KOPT-K1 (cell line): Measurements from ENCODE around the gene MYLK3.

ENCODE experiments used
- H3K27ac ChIP-seq: fragments of 200-600 bp; sonication (generic); 2 replicates; pipeline ENCODE4 v1.5.1; 2016; ENCODE audit warnings: antibody characterized with exemption, mild to moderate bottlenecking, low read depth, low read length; ENCODE audit not compliant: poor library complexity, severe bottlenecking
- H3K36me3 ChIP-seq: fragments of 200-600 bp; sonication (generic); 2 replicates; pipeline ENCODE4 v1.5.1; 2017; ENCODE audit warnings: antibody characterized with exemption, mild to moderate bottlenecking, low read length, moderate library complexity; ENCODE audit not compliant: insufficient read depth
- H3K9me3 ChIP-seq: fragments of 200-600 bp; sonication (generic); 2 replicates; pipeline ENCODE4 v1.5.1; 2017; ENCODE audit warnings: antibody characterized with exemption, low read length, mild to moderate bottlenecking; ENCODE audit not compliant: insufficient read depth, poor library complexity, severe bottlenecking

Gene MYLK3

DNA sequence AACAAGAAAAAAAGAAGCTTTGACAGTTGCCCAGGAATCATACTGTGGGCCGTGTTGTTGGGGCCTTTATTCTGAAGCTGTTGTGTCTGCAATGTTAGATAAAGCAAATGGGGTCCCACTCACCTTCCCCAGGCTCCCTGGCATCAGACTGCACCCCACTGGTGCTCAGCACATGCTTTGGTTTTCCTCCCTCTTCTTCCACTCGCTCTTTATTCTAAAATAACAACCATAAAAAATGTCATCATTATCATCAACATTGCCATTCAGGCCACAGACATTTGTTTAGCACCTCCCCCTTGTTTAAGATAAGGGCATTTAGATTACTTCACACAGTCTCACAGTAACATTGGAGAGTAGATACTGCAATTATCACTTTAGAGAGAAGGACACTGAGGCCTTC lies 8.2 kb downstream of the MYLK3 start:
- Histone ChIP-seq H3K9me3 (no peaks in the 10 kb centered on the region), H3K27ac (no peak overlapping the region), H3K36me3 (no peaks in the 10 kb centered on the region)

DNA sequence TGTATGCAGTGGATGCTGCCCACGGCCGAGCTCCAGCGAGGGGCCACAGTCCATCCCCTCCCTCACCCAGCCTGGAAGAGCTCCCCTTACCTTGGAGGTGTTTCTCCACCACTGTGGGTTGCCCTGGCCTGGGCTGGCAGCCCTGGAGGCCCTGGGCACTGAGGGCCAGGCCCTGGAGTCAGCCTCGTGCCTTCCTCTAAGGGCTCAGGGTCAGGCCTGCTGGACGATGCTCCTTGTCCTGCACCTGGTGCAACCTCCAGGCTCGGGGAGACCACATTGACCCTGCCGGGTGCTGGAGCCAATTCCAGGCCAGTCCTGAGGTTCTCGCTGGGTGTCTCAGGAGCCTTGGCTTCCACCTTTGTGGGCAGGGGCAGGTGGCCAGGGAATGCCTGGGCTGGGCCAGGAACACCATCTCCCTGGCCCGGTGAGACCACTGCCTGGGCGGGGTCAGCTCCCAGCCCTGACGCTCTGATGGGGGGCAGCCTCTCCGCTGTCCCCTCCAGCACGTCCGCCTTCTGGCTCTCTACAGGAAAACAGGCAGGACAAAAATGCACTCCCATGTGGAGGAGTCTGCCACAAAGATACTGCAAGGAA lies 10.4 kb downstream of the MYLK3 start:
- Histone ChIP-seq H3K36me3 (no peaks in the 10 kb centered on the region), H3K27ac (no peak overlapping the region), H3K9me3 (no peaks in the 10 kb centered on the region)

DNA sequence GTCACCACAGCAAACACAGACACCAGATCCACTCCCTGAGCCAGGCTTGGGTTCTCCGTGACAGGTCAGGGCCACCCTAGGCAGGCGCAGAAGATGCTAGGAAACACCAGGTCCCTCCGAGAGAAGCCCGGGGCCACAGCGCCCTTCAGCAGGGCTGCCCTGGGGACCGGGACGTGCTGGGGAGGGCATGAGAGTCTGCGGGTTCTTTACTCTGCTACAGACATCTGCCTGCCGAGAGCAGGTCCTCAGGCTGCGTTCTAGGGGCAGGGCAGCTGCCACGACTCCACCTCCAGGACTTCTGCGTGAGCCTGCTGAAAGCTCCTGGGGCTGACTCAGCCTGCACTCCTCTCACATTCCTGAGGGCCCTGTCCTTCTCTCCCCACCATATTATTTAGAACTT lies 11.4 kb downstream of the MYLK3 start:
- no peaks in the 10 kb centered on the region for H3K36me3 ChIP-seq
- H3K9me3 ChIP-seq, result no peaks in the 10 kb centered on the region
- H3K27ac ChIP-seq, result no peak overlapping the region

- H3K27ac ChIP-seq, result no peak overlapping the region
- H3K36me3 ChIP-seq, result no peaks in the 10 kb centered on the region
- no peaks in the 10 kb centered on the region for H3K9me3 ChIP-seq
Measured at GRCh38 chr16:46733319-46733830, 14.8 kb downstream of the MYLK3 start.

GRCh38 chr16:46732561-46732960 lies 15.6 kb downstream of the MYLK3 start:
- no peaks in the 10 kb centered on the region for H3K36me3 ChIP-seq
- no peaks in the 10 kb centered on the region for H3K9me3 ChIP-seq
- H3K27ac ChIP-seq, result no peak overlapping the region

DNA sequence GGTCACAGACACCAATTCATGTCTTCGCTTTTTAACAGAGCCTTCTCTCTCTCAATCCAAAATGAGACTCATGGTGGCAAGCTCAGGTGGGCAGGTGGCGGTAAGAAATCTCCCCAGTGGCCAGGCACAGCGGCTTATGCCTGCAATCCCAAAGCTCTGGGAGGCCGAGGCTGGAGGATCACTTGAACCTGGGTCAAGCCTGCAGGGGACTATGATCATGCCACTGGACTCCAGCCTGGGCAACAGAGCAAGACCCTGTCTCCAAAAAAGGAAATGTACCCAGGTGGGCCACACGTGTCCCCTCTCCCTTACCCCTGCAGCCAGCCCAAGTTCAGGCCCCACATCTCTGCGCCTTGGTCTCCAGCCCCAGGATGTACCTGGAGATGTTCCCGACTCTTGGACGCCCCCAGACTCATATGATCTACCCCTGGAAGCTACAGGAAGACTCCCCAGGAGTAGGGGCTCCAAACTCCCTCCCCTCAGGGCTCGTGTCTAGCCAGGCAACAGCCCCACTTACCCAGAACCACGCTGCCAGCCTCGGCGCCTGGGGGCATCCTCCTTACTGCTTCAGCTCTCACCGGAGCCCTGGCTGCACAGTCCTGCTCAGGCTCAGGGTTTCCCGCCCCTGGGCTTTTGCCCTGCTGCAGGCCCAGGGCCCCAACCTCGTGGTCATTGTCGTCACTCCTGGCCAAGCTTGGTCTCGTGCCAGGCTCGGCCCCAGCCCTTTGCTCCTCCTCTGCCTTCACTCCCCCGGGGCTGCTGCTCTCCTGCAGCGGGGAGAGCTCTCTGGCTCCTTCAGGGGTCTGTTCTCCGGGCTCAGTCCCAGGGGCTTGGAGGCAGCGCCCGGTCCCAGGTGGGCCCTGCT lies 16.2 kb downstream of the MYLK3 start:
- Histone ChIP-seq H3K27ac (no peak overlapping the region), H3K9me3 (no peaks in the 10 kb centered on the region), H3K36me3 (no peaks in the 10 kb centered on the region)

DNA sequence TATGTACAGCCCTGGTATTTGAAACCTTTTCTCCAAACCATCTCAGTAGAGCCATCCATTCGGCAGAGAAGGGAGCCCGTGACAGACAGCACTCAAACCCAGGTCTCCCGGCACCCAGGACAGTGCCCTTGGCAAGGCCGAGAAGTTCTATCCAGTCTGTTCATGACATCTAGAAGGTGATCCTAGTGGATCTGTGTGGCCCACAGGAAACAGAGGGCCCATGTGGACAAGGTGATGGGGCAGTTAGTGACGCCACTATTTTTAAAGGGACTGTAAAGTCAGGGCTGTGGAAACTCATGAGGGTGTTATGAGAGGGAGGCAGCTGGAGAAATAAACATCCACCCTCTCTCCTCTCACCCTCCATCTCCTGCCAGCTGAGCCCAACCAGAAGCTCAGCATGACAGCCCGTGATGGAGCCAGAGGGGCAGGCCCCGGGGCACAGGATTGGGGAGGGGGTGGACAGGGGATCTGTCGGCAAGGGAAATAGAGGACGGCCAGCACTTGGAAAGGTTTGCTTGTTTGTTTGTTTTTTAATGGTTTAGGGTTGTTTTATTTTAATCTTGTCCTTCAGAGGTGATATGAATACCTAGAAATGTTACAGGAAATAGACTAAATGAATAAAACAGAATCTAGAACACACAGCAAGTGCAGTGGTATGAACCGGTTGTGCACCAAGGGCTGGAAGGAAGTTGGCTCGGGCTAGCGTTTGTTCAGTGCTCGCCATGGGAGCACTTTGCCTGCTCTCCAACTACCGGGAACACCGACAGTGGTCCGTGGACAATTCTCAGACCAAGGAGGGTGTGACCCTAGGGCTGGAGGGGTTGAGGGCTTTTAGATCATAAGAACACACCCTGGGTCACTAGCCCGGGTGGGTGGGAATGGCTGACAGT lies 17.1 kb downstream of the MYLK3 start:
- Histone ChIP-seq H3K9me3 (peaks cover under 1% of the 10 kb centered on the region), H3K36me3 (no peaks in the 10 kb centered on the region), H3K27ac (no peak overlapping the region)

DNA sequence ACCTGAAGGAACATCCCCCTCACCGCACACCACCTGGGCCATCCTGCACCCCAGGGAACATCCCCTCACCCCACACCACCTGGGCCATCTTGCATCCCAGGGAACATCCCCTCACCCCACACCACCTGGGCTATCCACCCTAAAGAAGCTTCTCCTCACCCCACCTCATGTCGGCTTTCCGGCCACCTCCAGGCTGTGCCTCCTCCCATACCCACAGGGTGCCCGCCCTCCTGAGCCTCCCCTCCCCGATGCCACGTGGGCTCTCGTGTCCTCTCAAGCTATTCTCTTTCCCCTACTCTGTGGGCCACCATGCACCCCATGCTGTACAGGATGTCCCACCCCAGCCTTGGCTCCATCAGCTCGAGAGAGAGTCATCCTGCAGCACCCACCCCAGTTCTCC lies 18.0 kb downstream of the MYLK3 start:
- Histone ChIP-seq H3K9me3 (peaks cover 10% of the 10 kb centered on the region), H3K36me3 (no peaks in the 10 kb centered on the region), H3K27ac (no peak overlapping the region)

DNA sequence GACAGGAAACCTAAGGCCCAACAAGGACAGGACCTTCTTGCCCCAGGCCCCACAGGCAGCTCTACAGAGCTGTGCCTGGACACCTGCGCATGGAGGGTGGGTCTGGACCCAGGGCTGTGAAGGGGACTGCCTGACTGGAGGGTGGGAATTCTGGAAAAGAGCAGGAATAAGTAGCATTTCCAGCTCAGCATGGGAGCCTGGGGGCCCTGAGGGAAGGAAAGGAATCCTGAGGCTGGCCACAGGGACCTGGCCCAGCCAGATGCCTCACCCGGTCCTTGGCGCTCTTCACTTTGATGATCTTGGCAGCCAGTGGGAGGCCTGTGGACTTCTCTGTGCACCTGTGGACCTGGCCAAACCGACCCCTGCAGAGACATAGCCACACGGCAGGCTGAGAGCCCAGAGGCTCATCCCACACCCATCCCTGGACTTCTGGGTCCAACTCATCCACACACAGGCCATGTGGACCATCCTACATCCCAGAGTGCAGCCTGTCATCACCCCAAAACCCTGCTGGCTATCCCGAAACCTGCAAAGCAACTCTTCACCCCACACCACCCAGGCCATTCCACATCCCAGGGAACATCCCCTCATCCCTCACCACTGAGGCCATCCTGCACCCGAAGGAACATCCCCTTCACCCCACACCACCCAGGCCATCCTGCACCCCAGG lies 18.7 kb downstream of the MYLK3 start:
- Histone ChIP-seq H3K27ac (no peak overlapping the region), H3K36me3 (no peaks in the 10 kb centered on the region), H3K9me3 (peaks cover 14% of the 10 kb centered on the region)

DNA sequence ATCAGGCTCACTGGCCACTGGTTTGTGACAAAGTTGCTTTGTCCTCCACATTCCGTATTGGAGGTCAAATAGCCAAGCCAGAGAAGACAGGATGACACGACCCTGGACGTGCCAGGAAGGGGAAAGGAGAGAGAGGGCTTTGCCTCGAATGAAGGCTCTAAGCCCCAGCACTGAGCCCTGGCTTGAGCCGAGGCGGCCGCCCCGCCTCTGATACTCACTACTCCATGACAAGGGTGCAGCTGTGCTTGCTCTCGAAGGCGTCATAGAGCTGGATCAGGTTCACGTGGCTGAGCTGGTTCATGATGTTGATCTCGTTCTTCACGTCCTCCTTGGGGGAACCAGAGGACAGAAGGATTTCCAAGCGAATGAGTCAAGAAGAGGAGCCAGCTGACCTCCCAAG lies 19.3 kb downstream of the MYLK3 start:
- H3K9me3 ChIP-seq, result peaks cover 16% of the 10 kb centered on the region
- H3K36me3 ChIP-seq, result no peaks in the 10 kb centered on the region
- H3K27ac ChIP-seq, result no peak overlapping the region

GRCh38 chr16:46727630-46728029 lies 20.5 kb downstream of the MYLK3 start:
- H3K36me3 ChIP-seq, result no peaks in the 10 kb centered on the region
- no peak overlapping the region for H3K27ac ChIP-seq
- peaks cover 16% of the 10 kb centered on the region for H3K9me3 ChIP-seq

- no peaks in the 10 kb centered on the region for H3K36me3 ChIP-seq
- no peak overlapping the region for H3K27ac ChIP-seq
- H3K9me3 ChIP-seq, result peaks cover 16% of the 10 kb centered on the region
Measured at GRCh38 chr16:46727184-46727583, 21.0 kb downstream of the MYLK3 start.

DNA sequence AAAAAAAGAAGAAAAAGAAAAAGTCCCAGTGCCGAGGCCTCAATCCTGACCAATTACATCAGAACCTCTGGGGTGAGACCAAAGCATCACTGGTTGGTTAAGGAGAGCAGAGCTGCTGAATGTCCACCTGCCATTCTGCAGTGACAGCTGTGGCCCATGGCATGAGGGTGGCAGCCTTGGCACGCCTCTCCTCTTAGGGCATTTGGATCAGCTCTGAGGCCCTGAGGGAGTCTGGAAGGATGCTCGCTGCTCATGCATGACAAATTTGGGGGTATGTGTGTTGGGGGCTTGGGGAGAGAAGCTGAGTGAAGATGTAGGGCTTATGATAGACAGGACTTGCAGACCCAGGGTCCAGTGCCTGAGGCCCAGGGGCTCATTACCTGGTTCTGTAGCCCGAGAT lies 26.3 kb downstream of the MYLK3 start:
- Histone ChIP-seq H3K27ac (no peak overlapping the region), H3K36me3 (no peaks in the 10 kb centered on the region), H3K9me3 (peaks cover 16% of the 10 kb centered on the region)

DNA sequence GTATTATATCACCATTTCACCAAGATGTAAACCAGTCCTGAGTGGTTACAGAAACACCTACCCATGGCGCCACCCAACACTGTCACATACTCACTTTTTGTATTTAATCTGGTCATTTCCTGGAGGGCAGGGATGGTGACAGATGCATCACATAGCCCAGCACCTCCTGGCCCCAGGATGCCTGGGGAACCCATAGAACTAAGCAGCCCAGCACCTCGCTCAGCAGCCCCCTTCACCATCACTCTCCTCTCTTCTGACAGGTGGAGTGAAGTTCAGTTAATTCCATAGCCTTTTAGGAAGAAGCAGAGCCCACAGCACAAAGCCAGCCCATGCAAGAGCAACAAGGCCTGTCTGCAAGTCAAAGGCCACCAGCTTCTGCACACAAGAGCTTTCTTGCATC lies 27.5 kb downstream of the MYLK3 start:
- no peak overlapping the region for H3K27ac ChIP-seq
- no peaks in the 10 kb centered on the region for H3K36me3 ChIP-seq
- peaks cover 11% of the 10 kb centered on the region for H3K9me3 ChIP-seq

DNA sequence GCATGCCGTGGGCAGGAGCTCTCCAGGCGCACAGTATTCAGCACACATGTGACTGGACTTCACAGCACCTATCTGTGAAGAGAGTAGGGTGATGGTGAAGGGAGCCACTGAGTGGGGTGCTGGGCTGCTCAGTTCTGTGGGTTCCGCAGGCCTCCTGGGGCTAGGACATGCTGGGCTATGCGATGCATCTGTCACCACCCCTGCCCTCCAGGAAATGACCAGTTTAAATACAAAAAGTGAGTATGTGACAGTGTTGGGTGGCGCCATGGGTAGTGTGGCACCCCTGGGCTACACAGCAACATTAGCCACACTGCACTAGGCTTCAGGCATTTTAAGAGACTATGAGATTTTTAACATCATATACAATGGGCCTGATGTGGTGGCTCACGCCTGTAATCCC lies 28.6 kb downstream of the MYLK3 start:
- H3K36me3 ChIP-seq, result no peaks in the 10 kb centered on the region
- H3K9me3 ChIP-seq, result peaks cover 2% of the 10 kb centered on the region
- no peak overlapping the region for H3K27ac ChIP-seq
